K562 (cell line): ENCODE data around the gene BCAS4. TPM values are rescaled to one million over a fixed set of nuclear protein-coding genes. Genes with fewer than 3 reads are reported as not detected.

Experiments
- ATF4 ChIP-seq: fragments of 450-650 bp; formaldehyde crosslinking; IDR thresholded peaks from 2 replicates; pipeline ENCODE4 v1.4.0; 2022; ENCODE audit warnings: mild to moderate bottlenecking, moderate library complexity
- BCOR ChIP-seq: fragments of 450-650 bp; IDR thresholded peaks from 2 replicates; pipeline ENCODE4 v1.6.1; 2016
- BRF1 ChIP-seq: IDR thresholded peaks from 3 replicates; pipeline ENCODE4 v1.6.1; 2011; ENCODE audit warnings: borderline replicate concordance, mild to moderate bottlenecking; ENCODE audit not compliant: insufficient read length; ENCODE audit errors: extremely low read depth
- C11orf30 ChIP-seq: fragments of 450-650 bp; IDR thresholded peaks from 2 replicates; pipeline ENCODE4 v1.6.1; 2016; ENCODE audit warnings: low read depth, mild to moderate bottlenecking
- CREM ChIP-seq: IDR thresholded peaks from 2 replicates; pipeline ENCODE4 v1.6.1; 2014; ENCODE audit warnings: antibody characterized with exemption, low read depth
- E2F8 ChIP-seq: fragments of 450-650 bp; IDR thresholded peaks from 2 replicates; pipeline ENCODE4 v1.7.1; 2018; ENCODE audit warnings: mild to moderate bottlenecking, low read depth; ENCODE audit not compliant: partially characterized antibody
- ELF2 ChIP-seq: fragments of 250-450 bp; sonication (Bioruptor Pico); IDR thresholded peaks from 2 replicates; pipeline ENCODE4 v1.5.0; 2021; ENCODE audit warnings: mild to moderate bottlenecking
- EP400 ChIP-seq: fragments of 450-650 bp; IDR thresholded peaks from 2 replicates; pipeline ENCODE4 v1.6.1; 2017; ENCODE audit warnings: antibody characterized with exemption, mild to moderate bottlenecking, moderate library complexity
- FOXK1 ChIP-seq: sonication (generic); formaldehyde crosslinking; IDR thresholded peaks from 2 replicates; pipeline ENCODE4 v1.8.0; 2022; ENCODE audit warnings: missing genetic modification reagents, mild to moderate bottlenecking, borderline replicate concordance
- MAX ChIP-seq: sonication (generic); formaldehyde crosslinking; IDR thresholded peaks from 2 replicates; pipeline ENCODE4 v1.9.0; 2022; ENCODE audit warnings: mild to moderate bottlenecking, missing genetic modification reagents
- MCM7 ChIP-seq, 2 experiments: fragments of 450-650 bp; IDR thresholded peaks; 2 replicates each; pipeline ENCODE4 v1.6.1; 2016 to 2018
- NONO ChIP-seq, 2 experiments: fragments of 200-400 bp in 1 of 2; fragments of 450-650 bp in 1 of 2; formaldehyde crosslinking in 1 of 2; IDR thresholded peaks; 2 replicates each; pipeline ENCODE4 v1.6.1; 2017; ENCODE audit warnings: low read depth in 2 of 2, mild to moderate bottlenecking in 2 of 2, moderate library complexity in 2 of 2, low read length in 1 of 2
- PCBP2 ChIP-seq: fragments of 200-400 bp; formaldehyde crosslinking; IDR thresholded peaks from 2 replicates; pipeline ENCODE4 v1.6.1; 2018; ENCODE audit warnings: low read length, low read depth, mild to moderate bottlenecking, moderate library complexity; ENCODE audit not compliant: poor library complexity, severe bottlenecking
- SIN3A ChIP-seq, 2 experiments: fragments of 150-350 bp in 1 of 2; IDR thresholded peaks; 2 replicates each; pipeline ENCODE4 v1.6.1; 2011 to 2016; ENCODE audit warnings: borderline replicate concordance in 2 of 2, low read depth in 2 of 2, low read length in 2 of 2, mild to moderate bottlenecking in 2 of 2, moderate library complexity in 2 of 2; ENCODE audit not compliant: control insufficient read depth in 1 of 2
- XRCC3 ChIP-seq: fragments of 450-650 bp; IDR thresholded peaks from 2 replicates; pipeline ENCODE4 v1.6.1; 2017; ENCODE audit warnings: mild to moderate bottlenecking, moderate library complexity
- ZC3H8 ChIP-seq: fragments of 450-650 bp; IDR thresholded peaks from 2 replicates; pipeline ENCODE4 v1.6.1; 2017
- ZNF212 ChIP-seq: fragments of 450-650 bp; formaldehyde crosslinking; IDR thresholded peaks from 2 replicates; pipeline ENCODE4 v1.4.0; 2020; ENCODE audit warnings: mild to moderate bottlenecking
- ZNF263 ChIP-seq: sonication (generic); formaldehyde crosslinking; IDR thresholded peaks from 2 replicates; pipeline ENCODE4 v1.8.0; 2022; ENCODE audit warnings: mild to moderate bottlenecking, missing genetic modification reagents, borderline replicate concordance
- ZNF609 ChIP-seq: sonication (generic); formaldehyde crosslinking; IDR thresholded peaks from 2 replicates; pipeline ENCODE4 v1.8.1; 2023; ENCODE audit warnings: missing genetic modification reagents, mild to moderate bottlenecking, borderline replicate concordance
- ZNF77 ChIP-seq: fragments of 250-450 bp; sonication (Bioruptor Pico); IDR thresholded peaks from 2 replicates; pipeline ENCODE4 v1.5.0; 2020
- polyA plus RNA-seq, 8 experiments: library from polyadenylated mRNA; depleted of rRNA in 4 of 8; stranded (reverse) in 5 of 8; unstranded in 3 of 8; fragments of >200 nt; fragmentation: Nextera tagmentation in 2 of 8; fragmentation: Illumina TruSeq in 1 of 8; extraction: Ambion mirVana in 2 of 8; extraction: Trizol in 1 of 8; gene quantifications; 2 replicates each; pipeline versions ENCODE4 v1.2.1 to v1.2.3, GENCODE V29; 2011 to 2014; ENCODE audit warnings: inconsistent platforms in 1 of 8, missing spikeins in 1 of 8
- total RNA-seq, 7 experiments: library from RNA; depleted of rRNA in 6 of 7; stranded (reverse); fragments of >200 nt in 6 of 7; fragmentation: Illumina TruSeq in 2 of 7; extraction: Trizol in 2 of 7; gene quantifications; 2 replicates each; pipeline versions ENCODE4 v1.2.1 to v1.2.3, GENCODE V29; 2011 to 2021; ENCODE audit warnings: low replicate concordance in 1 of 7

Gene BCAS4
- total and polyA plus RNA-seq, 9 of the 15 experiments (the other 6 are each of a cell fraction or from before 2014, with no cell fraction given): 0.15 to 2.3 (median 0.47) TPM

GRCh38 chr20:50790651-50791277, 4.1 kb upstream of the BCAS4 start (continued):
- TF ChIP-seq ZNF609 (CRISPR knock-in tag): 0 out of 2 replicates have a peak, but pooled peaks have one; percentile 40
- TF ChIP-seq NONO (IDR thresholded peaks at IDR 0.05; ENCODE audit: low read depth in 2 of 2, low read length in 1 of 2): peak in 1 of 2 experiments; percentile 84; a peak in 2 of 4 replicates
- no peak for TF ChIP-seq SIN3A (IDR thresholded peaks at IDR 0.05; ENCODE audit: borderline replicate concordance in 2 of 2, control insufficient read depth in 1 of 2, low read depth in 2 of 2, low read length in 2 of 2)
- TF ChIP-seq E2F8: no peak
- no peak for TF ChIP-seq MCM7 (IDR thresholded peaks at IDR 0.05)
- no peak for TF ChIP-seq ZC3H8
- TF ChIP-seq C11orf30: no peak
- no peak for TF ChIP-seq PCBP2
- peak; percentile 85 for TF ChIP-seq MAX (CRISPR knock-in tag)
- no peak for TF ChIP-seq BRF1
- TF ChIP-seq CREM: peak; percentile 75
- TF ChIP-seq EP400: peak; percentile 94
- no peak for TF ChIP-seq FOXK1 (CRISPR knock-in tag)
- TF ChIP-seq ELF2 (CRISPR knock-in tag): no peak
- TF ChIP-seq ZNF263 (CRISPR knock-in tag): peak; percentile 66
- no peak for TF ChIP-seq ZNF77 (CRISPR knock-in tag)
- TF ChIP-seq ATF4 (CRISPR knock-in tag): no peak
- no peak for TF ChIP-seq ZNF212 (CRISPR knock-in tag)
- TF ChIP-seq BCOR: peak; percentile 97
- no peak for TF ChIP-seq XRCC3
